ENCODE data around the gene PDZD4.

- TF ChIP-seq CTCF (IDR thresholded peaks at IDR 0.05), result no peak
- no peak for TF ChIP-seq EP300 (IDR thresholded peaks at IDR 0.05)
Observed at GRCh38 chrX:153862369-153863250, 32.3 kb upstream of the PDZD4 start.
